ENCODE measurements around the gene ZNF148.

The ZNF148 gene

GRCh38 chr3:125221831-125222230 is 153.3 kb downstream of the ZNF148 start:
- H3K36me3 ChIP-seq (ENCODE audit: insufficient read depth): no peaks in the 10 kb centered on the region
- H4K20me1 ChIP-seq (ENCODE audit: insufficient read depth): no peaks in the 10 kb centered on the region
- no peak overlapping the region for H3K4me2 ChIP-seq
- H3K27ac ChIP-seq: no peak overlapping the region
- no peaks in the 10 kb centered on the region for H3K79me2 ChIP-seq (ENCODE audit: insufficient read depth, low read depth)
- H3K9ac ChIP-seq: no peak overlapping the region
- H2AFZ ChIP-seq (ENCODE audit: low read depth): no peak overlapping the region
- TF ChIP-seq CTCF (conservative IDR thresholded peaks at IDR 0.05; ENCODE audit: low read depth, low read length): no peak
- H3K4me3 ChIP-seq (IDR thresholded peaks at IDR 0.05; ENCODE audit: insufficient read depth, low read depth, low read length): no peak overlapping the region
- no peaks in the 10 kb centered on the region for H3K4me1 ChIP-seq (ENCODE audit: low read depth, poor library complexity, severe bottlenecking)
- H3K27me3 ChIP-seq (ENCODE audit: insufficient read depth, low read depth): no peaks in the 10 kb centered on the region

GRCh38 chr3:125220727-125221429 is 154.2 kb downstream of the ZNF148 start:
- Histone ChIP-seq H3K27me3 (ENCODE audit: insufficient read depth, low read depth) (no peaks in the 10 kb centered on the region), H3K4me2 (no peak overlapping the region)

GRCh38 chr3:125220183-125220582 is 154.9 kb downstream of the ZNF148 start:
- H3K79me2 ChIP-seq (ENCODE audit: insufficient read depth, low read depth): no peaks in the 10 kb centered on the region
- no peak for TF ChIP-seq CTCF (conservative IDR thresholded peaks at IDR 0.05; ENCODE audit: low read depth, low read length)
- H3K4me1 ChIP-seq (ENCODE audit: low read depth, poor library complexity, severe bottlenecking): no peaks in the 10 kb centered on the region
- H3K4me2 ChIP-seq: no peak overlapping the region
- no peak overlapping the region for H3K4me3 ChIP-seq (IDR thresholded peaks at IDR 0.05; ENCODE audit: insufficient read depth, low read depth, low read length)
- no peak overlapping the region for H3K9ac ChIP-seq
- no peak overlapping the region for H3K27ac ChIP-seq
- H3K27me3 ChIP-seq (ENCODE audit: insufficient read depth, low read depth): no peaks in the 10 kb centered on the region
- H3K36me3 ChIP-seq (ENCODE audit: insufficient read depth): no peaks in the 10 kb centered on the region
- no peak overlapping the region for H2AFZ ChIP-seq (ENCODE audit: low read depth)
- no peaks in the 10 kb centered on the region for H4K20me1 ChIP-seq (ENCODE audit: insufficient read depth)

More at GRCh38 chr3:125220727-125221429, 154.2 kb downstream of the ZNF148 start:
- Histone ChIP-seq H4K20me1 (ENCODE audit: insufficient read depth) (no peaks in the 10 kb centered on the region), H3K36me3 (ENCODE audit: insufficient read depth) (no peaks in the 10 kb centered on the region), H3K79me2 (ENCODE audit: insufficient read depth, low read depth) (no peaks in the 10 kb centered on the region), H2AFZ (ENCODE audit: low read depth) (no peak overlapping the region), H3K9ac (no peak overlapping the region), H3K4me1 (ENCODE audit: low read depth, poor library complexity, severe bottlenecking) (no peaks in the 10 kb centered on the region), H3K4me3 (IDR thresholded peaks at IDR 0.05; ENCODE audit: insufficient read depth, low read depth, low read length) (no peak overlapping the region), H3K27ac (no peak overlapping the region)
- TF ChIP-seq CTCF (conservative IDR thresholded peaks at IDR 0.05; ENCODE audit: low read depth, low read length): no peak

GRCh38 chr3:125219261-125219701 is 155.8 kb downstream of the ZNF148 start:
- H3K4me2 ChIP-seq: no peak overlapping the region
- H3K9ac ChIP-seq: no peak overlapping the region
- H3K27ac ChIP-seq: no peak overlapping the region
- no peaks in the 10 kb centered on the region for H3K36me3 ChIP-seq (ENCODE audit: insufficient read depth)
- no peak for TF ChIP-seq CTCF (conservative IDR thresholded peaks at IDR 0.05; ENCODE audit: low read depth, low read length)
- H3K4me1 ChIP-seq (ENCODE audit: low read depth, poor library complexity, severe bottlenecking): no peaks in the 10 kb centered on the region
- no peaks in the 10 kb centered on the region for H3K79me2 ChIP-seq (ENCODE audit: insufficient read depth, low read depth)
- H2AFZ ChIP-seq (ENCODE audit: low read depth): no peak overlapping the region
- H3K4me3 ChIP-seq (IDR thresholded peaks at IDR 0.05; ENCODE audit: insufficient read depth, low read depth, low read length): no peak overlapping the region
- H4K20me1 ChIP-seq (ENCODE audit: insufficient read depth): no peaks in the 10 kb centered on the region
- no peaks in the 10 kb centered on the region for H3K27me3 ChIP-seq (ENCODE audit: insufficient read depth, low read depth)

Measured in KMS-11 (cell line).